Stimulated activated CD8-positive, alpha-beta memory T cell treated with anti-CD3 and anti-CD28 coated beads, Interleukin-15, amount 100 ng/mL, for 24 hours (primary cell): ENCODE results near the gene SALL2.
"Not testable (repeated sequence)": the region's sequence is repeated elsewhere in the genome, so short reads cannot be mapped to it uniquely, and the experiment has no call there.

Experiments used
- DNase-seq: peaks from one replicate; pipeline ENCODE4 v3.0.0-alpha.2; 2020; ENCODE audit warnings: low read depth

SALL2 gene

DNA sequence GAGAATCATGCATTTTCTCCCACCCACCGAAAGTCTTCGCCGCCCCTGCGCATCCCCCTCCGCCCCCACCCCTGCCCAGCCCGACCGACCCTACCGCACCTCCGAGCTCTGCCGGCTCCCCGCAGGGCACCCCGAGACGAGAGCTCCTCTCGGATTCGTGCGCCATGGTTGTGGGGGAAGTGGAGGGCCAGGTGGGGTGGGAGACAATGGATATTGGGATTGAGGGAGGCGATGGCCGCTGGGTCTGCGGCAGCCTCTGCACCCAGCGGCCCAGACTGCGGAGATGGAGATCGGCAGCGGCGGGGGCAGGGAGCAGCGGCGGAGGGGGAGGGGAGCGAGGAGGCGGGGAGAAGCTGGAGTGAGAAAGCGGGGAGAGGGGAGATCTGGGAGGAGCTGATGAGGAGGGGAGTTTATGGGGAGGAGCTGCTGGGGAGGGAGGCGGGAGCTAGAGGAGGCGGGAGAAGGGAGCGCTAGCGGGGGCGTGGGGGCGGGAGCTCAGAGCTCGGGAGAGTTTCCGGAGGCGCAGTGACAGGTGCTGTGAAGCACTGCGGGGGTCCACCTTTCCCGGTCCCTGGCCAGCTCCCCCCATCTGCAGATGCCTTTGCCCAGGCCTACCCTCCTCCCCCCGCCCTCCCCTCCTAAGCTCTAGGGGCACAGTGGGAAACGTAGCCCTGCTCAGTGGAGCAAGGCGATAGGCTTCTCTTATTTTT lies at the start of gene SALL2:
Gene SALL2, minus strand, starts transcription at position 385 of the 710 bp plus-strand sequence. Its CDS starts 219 bp downstream, at position 166.
- DNase-seq: peak; percentile 31

DNA sequence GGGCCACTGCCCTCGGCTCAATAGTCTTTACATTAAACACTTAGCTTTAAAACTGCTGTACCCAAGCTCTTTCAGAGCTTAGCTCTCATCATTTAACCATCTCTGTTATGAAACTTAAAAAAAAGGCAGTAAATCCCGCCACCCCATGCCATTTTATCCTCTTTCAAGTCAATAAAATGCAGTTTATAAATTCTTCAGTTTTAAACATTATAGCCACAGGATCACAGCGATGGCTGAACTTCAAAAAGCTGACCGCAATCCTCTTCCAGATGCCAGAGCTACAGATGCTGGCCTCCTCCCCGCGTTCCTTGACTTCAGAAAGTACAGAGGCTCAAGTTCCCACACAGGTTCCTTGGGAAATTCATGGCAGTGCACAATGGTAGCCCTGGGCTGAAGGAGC lies 49.5 kb upstream of the SALL2 start:
- DNase-seq: no peak

DNA sequence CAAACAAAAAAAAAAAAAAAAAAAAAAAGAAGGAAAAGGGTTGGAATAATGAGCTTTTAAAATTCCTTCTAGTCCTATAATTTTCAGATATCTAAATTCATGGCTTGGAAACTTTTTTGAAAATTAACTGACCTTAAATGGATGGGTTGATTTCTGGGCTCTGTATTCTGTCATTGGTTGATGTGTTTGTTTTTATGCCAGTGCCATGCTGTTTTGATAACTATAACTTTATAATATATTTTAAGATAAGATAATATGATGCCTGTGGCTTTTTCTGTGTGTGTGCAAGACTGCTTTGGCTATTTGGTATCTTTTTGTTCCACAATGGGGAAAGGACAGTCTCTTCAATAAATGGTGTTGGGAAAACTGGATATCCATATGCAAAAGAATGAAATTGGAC lies 46.5 kb upstream of the SALL2 start:
- DNase-seq: no peak

DNA sequence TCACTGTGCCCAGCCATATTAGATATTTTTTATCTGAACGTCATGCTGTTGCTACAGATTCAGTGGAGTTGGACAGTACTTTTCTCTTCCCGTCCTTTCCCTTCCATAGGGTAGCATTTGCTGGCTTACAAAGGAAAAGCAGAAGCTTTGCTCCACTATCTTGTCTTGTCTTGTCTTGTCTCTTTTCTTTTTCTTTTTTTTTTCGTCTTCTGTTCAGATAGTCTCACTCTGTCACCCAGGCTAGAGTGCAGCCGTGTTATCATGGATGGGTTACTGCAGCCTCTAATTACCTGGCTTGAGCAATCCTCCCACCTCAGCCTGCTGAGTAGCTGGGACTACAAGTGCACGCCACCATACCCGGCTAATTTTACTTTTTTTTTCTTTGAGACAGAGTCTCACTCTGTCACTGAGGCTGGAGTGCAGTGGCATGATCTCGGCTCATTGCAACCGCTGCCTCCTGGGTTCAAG lies 32.6 kb upstream of the SALL2 start:
- no peak for DNase-seq

DNA sequence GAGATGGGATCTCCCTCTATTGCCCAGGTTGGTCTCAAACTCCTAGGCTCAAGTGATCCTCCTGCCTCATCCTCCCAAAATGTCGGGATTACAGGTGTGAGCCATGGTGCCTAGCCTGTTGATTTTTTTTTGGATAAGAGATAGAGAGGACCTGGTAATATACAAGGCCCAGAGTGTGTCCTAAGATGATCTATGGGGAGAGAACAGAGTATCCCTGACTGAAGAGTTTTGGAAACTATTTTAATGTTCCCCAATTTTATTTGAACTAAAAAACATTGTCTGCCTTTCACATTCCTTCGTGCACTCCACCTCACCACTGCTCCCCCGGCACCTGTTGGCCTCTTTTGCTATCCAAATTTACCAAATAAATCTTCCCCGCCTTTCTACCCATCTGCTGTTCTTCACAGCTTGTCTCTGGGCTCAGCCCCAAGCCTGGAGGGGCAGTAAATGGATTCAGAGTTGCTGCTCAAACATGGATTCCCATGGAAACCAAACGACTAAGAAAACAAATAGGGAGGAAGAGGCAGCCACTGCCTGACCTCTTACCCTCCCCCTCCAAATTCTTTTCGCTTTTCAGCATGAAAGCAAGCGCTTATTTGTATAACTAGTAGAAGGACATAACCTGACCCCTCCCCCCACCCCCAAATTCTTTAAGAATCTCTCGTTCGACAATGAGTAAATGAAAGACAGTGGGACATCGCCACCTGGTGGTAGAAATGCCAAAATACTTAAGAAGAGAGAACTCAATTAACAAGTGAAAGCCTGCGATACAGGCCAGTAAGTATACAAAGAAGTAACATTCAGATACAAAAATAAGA lies 31.1 kb upstream of the SALL2 start:
- peak; percentile 22 for DNase-seq

DNA sequence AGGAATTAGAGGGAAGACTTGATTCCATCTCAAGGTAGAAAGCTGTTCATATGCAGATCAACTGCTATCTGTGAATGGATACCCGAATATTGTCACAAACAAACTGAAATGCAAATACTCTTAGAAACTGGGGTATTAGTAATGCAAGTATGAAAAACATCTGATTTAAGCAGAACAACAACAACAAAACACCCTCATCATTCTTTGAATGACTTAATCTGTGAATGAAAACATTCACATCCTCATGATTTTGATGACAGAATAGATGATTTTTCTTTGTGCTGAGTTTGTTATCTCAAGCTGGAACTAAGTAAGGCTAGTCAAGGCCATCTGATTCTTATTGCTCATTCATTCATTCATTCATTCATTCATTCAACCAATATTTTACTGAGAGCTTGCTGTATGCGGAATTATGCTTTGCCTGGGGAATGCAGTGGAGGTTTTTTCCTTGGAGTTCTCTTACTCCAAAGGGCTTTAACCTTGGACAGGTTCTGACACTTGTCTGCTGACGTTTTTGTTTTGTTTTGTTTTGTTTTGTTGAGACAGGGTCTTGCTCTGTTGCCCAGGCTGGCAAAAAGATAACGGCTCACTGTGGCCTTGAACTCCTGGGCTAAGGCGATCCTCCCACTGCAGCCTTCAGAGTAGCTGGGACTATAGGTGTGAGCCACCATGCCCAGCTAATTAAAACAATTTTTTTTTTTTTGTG lies 30.4 kb upstream of the SALL2 start:
- DNase-seq: no peak

DNA sequence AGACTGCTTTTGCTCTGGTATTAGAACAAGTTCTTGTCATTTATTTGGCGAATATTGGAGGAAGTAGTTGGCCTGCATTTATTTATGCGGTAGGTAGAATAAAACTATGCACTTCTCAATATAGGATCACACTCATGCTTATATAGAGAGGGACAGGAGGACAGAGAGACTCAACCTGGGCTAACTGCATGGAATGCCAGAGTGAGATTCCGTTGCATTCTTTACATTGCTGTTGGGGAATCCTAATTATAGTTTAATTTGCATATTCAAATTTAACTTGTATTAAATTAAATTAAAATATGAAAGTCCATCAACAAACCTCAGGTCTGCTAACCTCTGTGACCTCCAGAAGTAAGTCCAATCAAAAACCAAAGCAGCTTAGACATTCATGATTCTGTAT lies 27.1 kb upstream of the SALL2 start:
- no peak for DNase-seq

DNA sequence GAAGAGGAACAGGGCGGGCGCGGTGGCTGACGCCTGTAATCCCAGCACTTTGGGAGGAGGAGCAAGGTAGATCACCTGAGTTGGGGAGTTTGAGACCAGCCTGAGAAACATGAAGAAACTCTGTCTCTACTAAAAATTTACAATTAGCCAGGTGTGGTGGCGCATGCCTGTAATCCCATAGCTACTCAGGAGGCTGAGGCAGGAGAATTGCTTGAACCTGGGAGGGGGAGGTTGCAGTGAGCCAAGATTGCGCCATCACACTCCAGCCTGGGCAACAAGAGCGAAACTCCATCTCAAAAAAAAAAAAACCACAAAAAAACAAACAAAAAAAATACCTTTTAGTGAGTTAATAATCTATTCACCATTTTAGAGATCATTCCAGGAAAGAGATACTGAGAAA lies 18.4 kb upstream of the SALL2 start:
- not testable (repeated sequence) for DNase-seq

DNA sequence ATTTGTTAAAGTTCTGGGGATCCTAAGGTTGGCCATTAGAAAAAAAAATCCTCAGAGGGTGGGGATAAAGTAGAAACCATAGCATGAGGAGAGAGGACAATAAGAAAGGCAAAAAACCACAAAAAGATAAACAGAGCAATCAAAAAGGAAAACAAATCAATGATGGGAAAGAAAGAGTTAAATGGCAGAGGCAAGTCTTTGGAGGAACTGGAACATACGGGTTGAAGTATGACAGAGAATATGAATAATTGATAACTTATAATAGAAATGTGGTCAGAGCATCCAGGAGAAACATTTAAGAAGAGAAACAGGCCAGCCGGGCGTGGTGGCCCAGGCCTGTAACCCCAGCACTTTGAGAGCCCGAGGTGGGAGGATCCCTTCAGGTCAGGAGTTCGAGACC lies 17.8 kb upstream of the SALL2 start:
- no peak for DNase-seq

DNA sequence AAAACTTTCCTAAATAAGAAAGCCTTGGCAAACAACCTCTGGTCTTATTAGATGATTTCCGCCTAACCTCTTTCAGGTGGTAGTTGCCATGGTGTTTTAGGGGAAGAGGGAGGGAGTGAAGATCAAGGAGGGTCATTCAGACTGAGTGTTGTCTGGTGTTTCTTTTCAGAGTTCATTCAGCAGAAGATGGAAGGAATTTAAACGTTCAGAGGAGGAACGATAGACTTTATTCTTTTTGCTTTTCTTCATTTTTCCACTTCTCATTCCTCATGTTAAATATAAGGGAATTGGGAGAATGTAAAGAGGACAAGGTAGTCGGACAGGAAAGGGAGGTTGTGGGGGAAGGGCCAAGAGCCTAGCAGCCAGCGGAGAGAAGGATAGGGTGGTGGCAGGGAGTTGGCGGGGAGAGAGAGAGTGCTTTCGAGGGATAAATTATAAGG lies 17.4 kb upstream of the SALL2 start:
- no peak for DNase-seq

DNA sequence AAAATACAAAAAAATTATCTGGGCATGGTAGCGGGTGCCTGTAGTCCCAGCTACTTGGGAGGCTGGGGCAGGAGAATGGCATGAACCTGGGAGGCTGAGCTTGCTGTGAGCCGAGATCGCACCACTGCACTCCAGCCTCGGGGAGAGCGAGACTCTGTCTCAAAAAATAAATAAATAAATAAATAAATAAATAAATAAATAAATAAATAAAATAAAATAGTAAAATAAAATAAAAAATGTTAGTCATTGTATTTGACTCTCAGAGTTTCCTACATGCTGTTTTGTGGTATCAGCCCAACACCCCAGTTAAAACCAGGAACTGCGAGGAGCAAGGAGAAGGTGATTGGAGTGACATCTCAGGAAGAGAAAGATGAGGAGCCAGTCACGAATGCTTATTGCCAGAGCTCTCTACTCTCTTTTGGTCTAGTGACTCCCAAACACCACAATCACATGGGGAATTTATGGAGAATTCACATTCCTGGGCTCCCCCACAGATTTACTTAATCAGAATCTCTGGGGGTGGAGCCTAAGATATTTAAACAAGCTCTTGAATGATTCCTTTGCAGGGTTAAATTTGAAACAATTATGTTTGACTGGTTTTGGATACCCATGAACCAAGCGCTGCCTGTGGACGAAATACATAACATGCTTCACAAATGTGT lies 15.4 kb upstream of the SALL2 start:
- no peak for DNase-seq

DNA sequence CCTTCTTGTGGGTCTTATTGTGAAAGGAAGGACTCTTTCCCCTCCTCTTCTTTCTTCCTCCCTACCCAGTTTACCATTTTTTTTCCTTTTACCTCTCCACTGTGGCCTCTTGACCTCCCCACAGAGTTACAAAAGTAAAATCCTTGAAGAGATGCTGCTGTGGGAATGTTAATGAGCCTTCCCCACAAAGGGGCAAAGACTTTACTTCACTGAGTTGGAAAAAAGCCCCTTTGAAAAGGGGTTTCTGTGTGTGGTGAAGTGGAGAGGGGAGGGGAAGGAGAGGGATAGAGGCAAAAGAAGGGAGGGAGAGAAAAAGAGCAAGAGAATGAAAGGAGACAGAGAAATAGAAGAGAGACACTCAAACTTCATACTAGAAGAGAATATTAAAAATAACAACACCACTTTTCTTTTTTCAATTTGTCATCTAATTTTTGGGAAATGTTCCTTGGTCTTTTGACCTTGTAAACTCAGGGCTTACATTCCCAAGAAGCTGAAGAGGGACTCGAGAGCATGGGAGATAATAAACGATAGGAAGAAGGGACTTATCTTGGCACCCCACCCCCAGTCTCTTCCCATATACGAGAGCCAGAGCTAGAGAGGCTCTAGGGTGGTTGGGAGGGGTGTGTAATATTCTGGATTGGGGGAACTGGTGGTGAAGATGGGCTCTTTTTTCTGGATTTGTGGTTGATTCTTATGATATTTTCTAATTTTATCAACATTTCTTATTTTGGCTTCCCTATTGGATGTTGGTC lies 13.2 kb upstream of the SALL2 start:
- no peak for DNase-seq

DNA sequence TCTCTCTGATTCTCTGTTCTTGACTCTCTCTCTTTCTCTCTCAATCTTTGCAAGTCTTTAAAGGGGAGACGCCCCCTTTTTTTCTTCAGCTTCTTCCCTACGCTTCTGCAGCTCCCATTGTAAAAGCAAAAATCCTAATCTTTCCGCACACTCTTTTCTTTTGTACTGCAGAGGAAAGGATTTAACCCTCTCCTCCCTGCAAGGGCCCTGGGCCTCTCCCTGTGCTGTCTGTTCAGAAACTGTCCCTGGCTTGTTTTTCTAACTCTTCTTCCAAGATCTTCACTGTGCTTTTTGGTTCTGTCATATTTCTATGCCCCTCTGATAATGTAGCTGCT lies 10.9 kb upstream of the SALL2 start:
- DNase-seq: no peak

DNA sequence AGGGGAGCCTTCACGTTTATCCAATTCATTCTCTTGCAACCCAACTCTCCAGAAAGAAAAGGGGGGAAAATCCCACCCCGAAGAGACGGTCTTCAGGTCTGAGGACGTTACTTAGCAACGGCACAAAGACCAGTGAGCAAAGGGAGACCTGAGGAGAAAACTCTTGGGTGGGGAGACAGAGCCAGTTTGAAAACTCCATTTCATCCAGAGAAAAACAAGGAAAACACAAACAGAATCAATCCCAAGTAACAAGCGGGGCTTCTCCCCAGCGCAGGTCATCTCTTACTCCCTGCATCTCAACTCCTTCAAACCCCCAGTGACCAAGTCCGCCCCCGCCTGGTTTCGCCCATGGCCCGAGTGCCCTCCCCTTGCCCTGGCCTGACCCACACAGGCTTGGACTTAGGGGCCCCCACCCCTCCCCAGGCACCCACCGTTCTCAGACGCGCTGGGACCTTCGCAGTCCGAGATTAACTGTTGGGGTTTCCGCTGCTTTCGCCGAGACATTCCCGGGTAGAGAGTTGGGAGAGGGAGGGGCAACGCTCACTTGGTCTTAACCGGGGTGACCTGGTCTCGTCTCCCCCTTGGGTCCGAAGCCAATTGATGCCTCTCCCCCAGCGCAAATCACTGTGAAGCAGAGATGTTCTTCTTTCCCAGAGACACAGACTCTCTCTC lies 10.4 kb upstream of the SALL2 start:
- DNase-seq: no peak

DNA sequence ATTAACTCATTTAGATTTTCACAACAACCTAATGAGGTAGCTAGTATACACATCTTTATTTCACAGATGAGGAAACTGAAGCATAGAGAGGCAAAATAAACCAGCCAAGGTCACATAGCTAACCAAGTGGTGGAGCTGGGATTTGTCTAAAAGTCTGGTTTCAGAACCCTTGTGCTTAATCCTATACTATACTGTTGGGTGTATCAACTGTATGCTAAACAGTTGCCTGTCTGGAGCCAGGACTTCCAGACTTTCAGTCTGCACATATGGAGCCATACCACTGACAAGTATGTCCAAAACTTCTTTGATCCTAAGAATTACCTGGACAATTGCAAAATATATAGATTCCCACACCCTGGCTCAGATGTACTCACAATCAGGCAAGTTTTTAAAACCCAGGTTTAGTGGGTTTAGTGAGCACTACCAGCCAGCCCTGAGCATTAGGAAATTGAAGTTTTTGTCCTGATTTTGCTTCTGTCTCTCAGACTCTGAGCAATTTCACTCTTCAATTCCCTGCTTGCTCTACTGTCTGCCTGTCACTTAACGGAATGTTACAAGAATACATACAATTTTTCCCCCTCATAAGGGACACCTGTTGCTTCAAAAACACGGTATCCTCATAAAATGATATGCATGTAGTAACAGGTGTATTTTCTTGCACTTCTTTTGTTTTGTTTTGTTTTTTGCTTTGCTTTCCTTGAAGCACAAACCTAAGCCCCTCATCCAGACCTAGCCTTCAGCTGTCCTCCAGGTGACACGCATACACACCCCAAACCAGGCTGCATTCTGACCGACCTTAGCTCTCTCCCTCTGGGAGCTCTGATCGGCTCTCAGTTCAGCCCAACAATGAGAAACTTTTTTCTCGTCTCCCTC lies 9.6 kb upstream of the SALL2 start:
- DNase-seq: no peak

DNA sequence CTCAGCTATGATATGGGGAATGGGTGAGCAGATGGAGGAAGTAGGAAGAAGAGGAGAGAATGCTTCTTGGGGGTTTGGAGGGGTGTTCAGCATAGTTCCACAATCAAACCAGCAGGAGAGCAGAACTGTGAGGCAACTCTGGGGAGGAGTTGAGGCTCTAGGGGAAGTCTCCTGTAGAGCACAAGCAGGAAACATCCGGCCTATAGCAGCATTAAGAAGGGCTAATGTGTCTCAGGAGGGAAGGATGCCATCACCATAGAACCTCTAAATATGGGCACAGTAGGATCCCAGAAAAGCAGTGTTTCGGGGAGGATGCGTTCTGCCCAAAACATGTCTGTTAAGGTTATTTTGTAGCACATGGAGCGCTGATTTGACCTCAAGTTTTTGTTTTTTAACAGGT lies 8.4 kb upstream of the SALL2 start:
- DNase-seq: no peak

DNA sequence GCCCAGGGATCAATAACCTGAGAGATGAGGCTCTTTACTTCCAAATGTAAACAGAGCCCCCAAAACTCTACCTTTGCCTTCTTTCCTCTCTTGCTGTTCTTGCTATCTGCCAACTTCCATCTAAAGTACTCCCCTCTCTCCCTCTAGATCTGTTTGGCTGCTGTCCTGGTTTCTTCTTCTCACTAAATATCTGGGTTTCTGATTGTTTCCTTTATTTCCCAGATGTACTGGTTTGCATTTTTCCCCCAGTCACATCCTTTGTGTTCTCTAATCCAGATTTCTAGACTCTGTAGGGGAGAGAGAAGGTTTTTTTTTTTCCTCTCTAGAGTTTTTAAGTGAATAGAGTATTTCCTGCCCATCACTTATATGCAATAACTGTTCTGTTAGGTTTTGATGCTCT lies 7.1 kb upstream of the SALL2 start:
- no peak for DNase-seq

DNA sequence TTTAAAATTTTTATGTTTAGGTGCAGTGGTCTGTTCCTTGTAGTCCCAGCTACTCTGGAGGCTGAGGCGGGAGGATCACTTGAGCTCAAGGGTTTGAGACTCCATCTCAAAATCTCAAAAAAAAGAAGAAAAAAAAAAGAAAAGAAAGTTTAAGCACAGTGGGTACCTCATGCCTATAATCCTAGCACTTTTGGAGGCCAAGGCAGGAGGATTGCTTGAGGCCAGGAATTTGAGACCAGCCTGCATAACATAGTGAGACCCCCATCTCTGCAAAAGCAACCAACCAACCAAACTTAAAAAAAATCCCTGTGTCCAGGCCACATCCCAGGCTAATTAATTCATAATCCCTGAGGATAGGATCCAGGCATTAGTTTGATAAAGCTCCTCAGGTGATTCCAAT lies 3.4 kb upstream of the SALL2 start:
- DNase-seq: no peak

DNA sequence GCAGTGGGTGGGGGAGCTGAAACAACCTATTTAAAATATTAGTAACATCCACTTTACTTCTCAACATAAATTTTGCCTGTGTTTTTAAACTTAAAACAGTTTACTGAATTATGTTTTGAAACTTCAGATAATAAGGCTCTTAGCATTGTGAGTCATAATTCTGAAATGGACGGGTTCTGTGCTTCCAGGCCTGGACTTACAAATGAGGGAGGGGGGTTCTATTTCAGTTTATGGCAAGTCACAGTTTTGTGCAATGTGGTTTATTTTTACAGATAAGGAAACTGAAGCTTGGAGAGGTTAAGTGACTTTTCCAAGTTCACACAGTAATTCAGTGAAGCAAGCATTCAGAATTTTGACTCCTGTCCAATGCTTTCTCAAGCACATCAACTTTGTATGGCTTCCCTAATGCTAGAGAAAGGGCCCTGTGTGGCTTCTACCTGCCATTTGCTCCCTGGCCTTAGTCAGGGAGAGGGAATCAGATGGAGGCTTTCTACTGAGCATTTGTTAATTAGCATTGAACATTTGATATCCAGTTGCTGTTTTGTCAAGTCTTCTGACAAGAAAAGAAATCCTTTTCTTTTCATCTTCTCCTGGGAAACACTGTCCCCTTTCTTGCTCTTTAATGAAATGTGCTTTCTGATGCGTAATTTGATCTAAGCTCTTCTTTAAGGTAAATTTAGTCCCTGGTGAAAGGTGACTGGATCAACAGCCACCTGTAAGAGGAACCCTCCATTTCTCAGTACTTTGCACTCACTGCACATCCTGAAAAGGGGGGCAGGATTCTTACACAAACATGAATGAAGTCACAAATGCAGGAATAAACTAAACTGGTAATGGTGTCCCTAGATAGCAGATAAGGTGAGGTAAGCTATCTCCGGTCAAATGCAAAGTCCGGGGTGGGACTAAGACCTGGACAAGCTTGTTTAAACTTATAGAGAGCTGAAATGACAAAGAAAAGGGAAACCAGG lies 2.5 kb upstream of the SALL2 start:
- DNase-seq: no peak
